HepG2 (cell line): ENCODE measurements around the gene ARHGEF40. TPM values are rescaled to one million over a fixed set of nuclear protein-coding genes. Genes with fewer than 3 reads are reported as not detected.

Experiments used
- AKAP8 ChIP-seq: sonication (generic); formaldehyde crosslinking; IDR thresholded peaks from 2 replicates; pipeline ENCODE4 v1.5.1; 2020; ENCODE audit warnings: mild to moderate bottlenecking, missing genetic modification reagents
- ARID2 ChIP-seq: sonication (generic); formaldehyde crosslinking; IDR thresholded peaks from 2 replicates; pipeline ENCODE4 v1.8.1; 2022; ENCODE audit warnings: mild to moderate bottlenecking, missing genetic modification reagents, borderline replicate concordance
- HNRNPLL ChIP-seq: fragments of 200-400 bp; formaldehyde crosslinking; IDR thresholded peaks from 2 replicates; pipeline ENCODE4 v1.6.1; 2017; ENCODE audit warnings: mild to moderate bottlenecking, low read depth, low read length; ENCODE audit not compliant: poor library complexity, severe bottlenecking
- KLF15 ChIP-seq: sonication (generic); formaldehyde crosslinking; IDR thresholded peaks from 2 replicates; pipeline ENCODE4 v1.8.1; 2023; ENCODE audit warnings: borderline replicate concordance, mild to moderate bottlenecking, inconsistent platforms, missing genetic modification reagents, mixed read lengths
- MBD4 ChIP-seq: IDR thresholded peaks from 2 replicates; pipeline ENCODE4 v1.6.1; 2012; ENCODE audit warnings: low read length, inconsistent platforms, borderline replicate concordance
- NBN ChIP-seq: fragments of 450-650 bp; conservative IDR thresholded peaks from 2 replicates; pipeline ENCODE4 v1.6.1; 2017
- PHF21A ChIP-seq: sonication (generic); formaldehyde crosslinking; IDR thresholded peaks from 2 replicates; pipeline ENCODE4 v1.5.0; 2020; ENCODE audit warnings: mild to moderate bottlenecking, missing genetic modification reagents
- SP4 ChIP-seq: sonication (generic); formaldehyde crosslinking; IDR thresholded peaks from 2 replicates; pipeline ENCODE4 v1.8.1; 2023; ENCODE audit warnings: mild to moderate bottlenecking, missing genetic modification reagents
- SPEN ChIP-seq: sonication (generic); formaldehyde crosslinking; IDR thresholded peaks from 2 replicates; pipeline ENCODE4 v1.5.1; 2020; ENCODE audit warnings: low read depth, mild to moderate bottlenecking, missing genetic modification reagents
- ZNF121 ChIP-seq: sonication (generic); formaldehyde crosslinking; IDR thresholded peaks from 2 replicates; pipeline ENCODE4 v1.5.0; 2020; ENCODE audit warnings: mild to moderate bottlenecking, missing genetic modification reagents
- ZNF225 ChIP-seq: sonication (generic); formaldehyde crosslinking; IDR thresholded peaks from 2 replicates; pipeline ENCODE4 v1.4.0; 2020; ENCODE audit warnings: mild to moderate bottlenecking, missing genetic modification reagents
- ZNF382 ChIP-seq: sonication (generic); formaldehyde crosslinking; IDR thresholded peaks from 2 replicates; pipeline ENCODE4 v1.5.0; 2020; ENCODE audit warnings: missing genetic modification reagents, mild to moderate bottlenecking, borderline replicate concordance
- ZNF567 ChIP-seq: sonication (generic); formaldehyde crosslinking; IDR thresholded peaks from 2 replicates; pipeline ENCODE4 v1.8.1; 2023; ENCODE audit warnings: mild to moderate bottlenecking, missing genetic modification reagents, borderline replicate concordance
- ZSCAN31 ChIP-seq: sonication (generic); formaldehyde crosslinking; IDR thresholded peaks from 2 replicates; pipeline ENCODE4 v1.5.0; 2020; ENCODE audit warnings: low read depth, mild to moderate bottlenecking, missing genetic modification reagents
- polyA plus RNA-seq, 8 experiments: library from polyadenylated mRNA; depleted of rRNA in 3 of 8; stranded (reverse) in 7 of 8; unstranded in 1 of 8; fragments of >200 nt; fragmentation: Illumina TruSeq in 4 of 8; extraction: Trizol in 4 of 8; gene quantifications; 2 replicates each; pipeline versions ENCODE4 v1.2.1 to v1.2.3, GENCODE V29; 2011 to 2016; ENCODE audit warnings: low read depth in 4 of 8, missing spikeins in 1 of 8, mixed read lengths in 1 of 8; ENCODE audit not compliant: insufficient read depth in 1 of 8
- total RNA-seq, 5 experiments: library from RNA; depleted of rRNA; stranded (reverse); fragments of >200 nt; fragmentation: Illumina TruSeq; extraction: Trizol; gene quantifications; 2 replicates each; pipeline ENCODE4 v1.2.3, GENCODE V29; 2016; ENCODE audit warnings: low read depth in 1 of 5
- TF ChIP-seq, protein P1 (sequence below), 2 experiments: fragments of 450-650 bp in 1 of 2; sonication (generic) in 1 of 2; formaldehyde crosslinking in 1 of 2; IDR thresholded peaks; 2 replicates each; pipeline versions ENCODE4 v1.6.1 to v1.8.0; 2016 to 2022; ENCODE audit warnings: antibody characterized with exemption in 1 of 2, mild to moderate bottlenecking in 1 of 2, missing genetic modification reagents in 1 of 2
- TF ChIP-seq, protein P2 (sequence below): sonication (generic); formaldehyde crosslinking; IDR thresholded peaks from 2 replicates; pipeline ENCODE4 v1.4.0; 2020; ENCODE audit warnings: missing genetic modification reagents; ENCODE audit errors: not compliant biosample characterization
- TF ChIP-seq, protein P3 (sequence below): IDR thresholded peaks from 2 replicates; pipeline ENCODE4 v1.6.1; 2016; ENCODE audit warnings: mild to moderate bottlenecking

The ARHGEF40 gene
- total and polyA plus RNA-seq, 2 of the 13 experiments (the other 11 are each of a cell fraction or from before 2014, with no cell fraction given), result 28.1 to 78.1 TPM

DNA sequence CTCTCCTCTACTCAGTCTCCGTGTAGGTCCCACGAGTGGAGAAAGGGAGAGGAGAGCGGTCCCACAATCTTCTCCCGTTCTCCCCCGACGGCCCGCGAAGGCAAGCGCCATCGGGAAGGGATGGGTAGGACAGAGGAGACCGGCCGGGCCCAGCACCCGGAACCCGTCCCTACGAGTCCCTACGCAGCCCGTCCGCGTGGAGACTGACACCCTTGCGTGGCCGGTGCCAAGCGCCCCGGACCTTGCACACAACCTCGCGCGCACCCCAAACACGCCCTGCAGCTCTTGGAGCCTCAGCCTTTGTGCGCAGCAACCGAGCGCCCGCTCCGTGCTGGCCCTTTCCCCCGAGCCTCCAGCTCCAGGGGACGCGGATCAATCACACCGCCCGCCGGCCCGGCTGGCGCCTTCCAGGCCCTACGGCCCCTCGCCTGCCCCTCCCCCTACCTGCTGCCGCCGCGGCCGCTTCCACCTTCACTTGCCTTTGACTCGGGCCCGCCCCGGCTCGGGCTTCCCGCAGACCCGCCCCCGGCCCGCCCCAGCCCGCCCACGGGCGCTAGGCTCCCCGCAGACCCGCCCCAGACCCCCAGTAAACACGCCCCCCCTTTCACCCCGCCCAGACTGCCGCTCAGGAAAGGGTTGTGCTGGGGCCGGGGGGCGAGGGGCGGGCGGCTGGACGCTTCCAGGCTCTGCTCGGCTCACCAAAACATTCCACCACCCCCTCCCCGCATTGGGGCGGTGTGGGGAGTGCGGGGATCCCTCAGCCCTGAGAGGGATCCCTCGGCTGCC is 45.3 kb upstream of the ARHGEF40 start, which contains the start of gene NDRG2 (continued):
- TF ChIP-seq, protein P1, sequence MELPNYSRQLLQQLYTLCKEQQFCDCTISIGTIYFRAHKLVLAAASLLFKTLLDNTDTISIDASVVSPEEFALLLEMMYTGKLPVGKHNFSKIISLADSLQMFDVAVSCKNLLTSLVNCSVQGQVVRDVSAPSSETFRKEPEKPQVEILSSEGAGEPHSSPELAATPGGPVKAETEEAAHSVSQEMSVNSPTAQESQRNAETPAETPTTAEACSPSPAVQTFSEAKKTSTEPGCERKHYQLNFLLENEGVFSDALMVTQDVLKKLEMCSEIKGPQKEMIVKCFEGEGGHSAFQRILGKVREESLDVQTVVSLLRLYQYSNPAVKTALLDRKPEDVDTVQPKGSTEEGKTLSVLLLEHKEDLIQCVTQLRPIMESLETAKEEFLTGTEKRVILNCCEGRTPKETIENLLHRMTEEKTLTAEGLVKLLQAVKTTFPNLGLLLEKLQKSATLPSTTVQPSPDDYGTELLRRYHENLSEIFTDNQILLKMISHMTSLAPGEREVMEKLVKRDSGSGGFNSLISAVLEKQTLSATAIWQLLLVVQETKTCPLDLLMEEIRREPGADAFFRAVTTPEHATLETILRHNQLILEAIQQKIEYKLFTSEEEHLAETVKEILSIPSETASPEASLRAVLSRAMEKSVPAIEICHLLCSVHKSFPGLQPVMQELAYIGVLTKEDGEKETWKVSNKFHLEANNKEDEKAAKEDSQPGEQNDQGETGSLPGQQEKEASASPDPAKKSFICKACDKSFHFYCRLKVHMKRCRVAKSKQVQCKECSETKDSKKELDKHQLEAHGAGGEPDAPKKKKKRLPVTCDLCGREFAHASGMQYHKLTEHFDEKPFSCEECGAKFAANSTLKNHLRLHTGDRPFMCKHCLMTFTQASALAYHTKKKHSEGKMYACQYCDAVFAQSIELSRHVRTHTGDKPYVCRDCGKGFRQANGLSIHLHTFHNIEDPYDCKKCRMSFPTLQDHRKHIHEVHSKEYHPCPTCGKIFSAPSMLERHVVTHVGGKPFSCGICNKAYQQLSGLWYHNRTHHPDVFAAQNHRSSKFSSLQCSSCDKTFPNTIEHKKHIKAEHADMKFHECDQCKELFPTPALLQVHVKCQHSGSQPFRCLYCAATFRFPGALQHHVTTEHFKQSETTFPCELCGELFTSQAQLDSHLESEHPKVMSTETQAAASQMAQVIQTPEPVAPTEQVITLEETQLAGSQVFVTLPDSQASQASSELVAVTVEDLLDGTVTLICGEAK (IDR thresholded peaks at IDR 0.05), result no peak
- TF ChIP-seq, protein P1 (CRISPR knock-in tag; IDR thresholded peaks at IDR 0.05), result peak; percentile 49; the same call in 1 of the 2 replicates
- TF ChIP-seq, protein P2, sequence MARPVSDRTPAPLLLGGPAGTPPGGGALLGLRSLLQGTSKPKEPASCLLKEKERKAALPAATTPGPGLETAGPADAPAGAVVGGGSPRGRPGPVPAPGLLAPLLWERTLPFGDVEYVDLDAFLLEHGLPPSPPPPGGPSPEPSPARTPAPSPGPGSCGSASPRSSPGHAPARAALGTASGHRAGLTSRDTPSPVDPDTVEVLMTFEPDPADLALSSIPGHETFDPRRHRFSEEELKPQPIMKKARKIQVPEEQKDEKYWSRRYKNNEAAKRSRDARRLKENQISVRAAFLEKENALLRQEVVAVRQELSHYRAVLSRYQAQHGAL (CRISPR knock-in tag), result no peak
- no peak for TF ChIP-seq MBD4
- TF ChIP-seq SPEN (CRISPR knock-in tag), result peak; percentile 58; the same call in 1 of the 2 replicates
- 0 out of 2 replicates have a peak, but pooled peaks have one; percentile 57 for TF ChIP-seq ZSCAN31 (CRISPR knock-in tag)
- no peak for TF ChIP-seq NBN
- peak; percentile 73; the same call in 1 of the 2 replicates for TF ChIP-seq ARID2 (CRISPR knock-in tag)
- TF ChIP-seq KLF15, result no peak
- 0 out of 2 replicates have a peak, but pooled peaks have one; percentile 25 for TF ChIP-seq ZNF121 (CRISPR knock-in tag)
- no peak for TF ChIP-seq ZNF382 (CRISPR knock-in tag)
- TF ChIP-seq PHF21A (CRISPR knock-in tag), result peak; percentile 65; the same call in 1 of the 2 replicates
- TF ChIP-seq HNRNPLL, result peak; percentile 60
- TF ChIP-seq ZNF225 (CRISPR knock-in tag), result peak; percentile 74
- TF ChIP-seq, protein P3, sequence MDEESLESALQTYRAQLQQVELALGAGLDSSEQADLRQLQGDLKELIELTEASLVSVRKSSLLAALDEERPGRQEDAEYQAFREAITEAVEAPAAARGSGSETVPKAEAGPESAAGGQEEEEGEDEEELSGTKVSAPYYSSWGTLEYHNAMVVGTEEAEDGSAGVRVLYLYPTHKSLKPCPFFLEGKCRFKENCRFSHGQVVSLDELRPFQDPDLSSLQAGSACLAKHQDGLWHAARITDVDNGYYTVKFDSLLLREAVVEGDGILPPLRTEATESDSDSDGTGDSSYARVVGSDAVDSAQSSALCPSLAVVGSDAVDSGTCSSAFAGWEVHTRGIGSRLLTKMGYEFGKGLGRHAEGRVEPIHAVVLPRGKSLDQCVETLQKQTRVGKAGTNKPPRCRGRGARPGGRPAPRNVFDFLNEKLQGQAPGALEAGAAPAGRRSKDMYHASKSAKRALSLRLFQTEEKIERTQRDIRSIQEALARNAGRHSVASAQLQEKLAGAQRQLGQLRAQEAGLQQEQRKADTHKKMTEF (CRISPR knock-in tag), result peak; percentile 87
- TF ChIP-seq ZNF567 (CRISPR knock-in tag), result no peak
- peak; percentile 75 for TF ChIP-seq SP4 (CRISPR knock-in tag)
- 0 out of 2 replicates have a peak, but pooled peaks have one; percentile 24 for TF ChIP-seq AKAP8 (CRISPR knock-in tag)
